H9 (cell line): ENCODE results near the gene PISD. TPM values are rescaled to one million over a fixed set of nuclear protein-coding genes. Genes with fewer than 3 reads are reported as not detected.

Experiments
- DNase-seq: peaks from one replicate; pipeline ENCODE4 v3.0.0-alpha.2; 2017
- H2AFZ ChIP-seq: one replicate; pipeline ENCODE4 v1.6.1; 2013; ENCODE audit warnings: mild to moderate bottlenecking, low read length, control low read depth, moderate library complexity
- H2AK5ac ChIP-seq: 2 replicates; pipeline ENCODE4 v1.6.1; 2013; ENCODE audit warnings: low read length, control low read depth, mixed read lengths; ENCODE audit not compliant: insufficient read length
- H2BK120ac ChIP-seq: one replicate; pipeline ENCODE4 v1.6.1; 2013; ENCODE audit warnings: low read depth, mild to moderate bottlenecking, low read length, control low read depth, inconsistent platforms; ENCODE audit not compliant: poor library complexity, severe bottlenecking
- H2BK12ac ChIP-seq: 2 replicates; pipeline ENCODE4 v1.6.1; 2013; ENCODE audit warnings: low read length, control low read depth, mixed read lengths, low read depth; ENCODE audit not compliant: insufficient read length
- H2BK15ac ChIP-seq: 2 replicates; pipeline ENCODE4 v1.6.1; 2013; ENCODE audit warnings: low read depth, low read length, control low read depth
- H2BK20ac ChIP-seq: one replicate; pipeline ENCODE4 v1.6.1; 2013; ENCODE audit warnings: low read depth, mild to moderate bottlenecking, low read length, control low read depth, inconsistent platforms; ENCODE audit not compliant: poor library complexity, severe bottlenecking
- H2BK5ac ChIP-seq: 2 replicates; pipeline ENCODE4 v1.6.1; 2013; ENCODE audit warnings: low read length, control low read depth, mixed read lengths; ENCODE audit not compliant: insufficient read length
- H3K14ac ChIP-seq: 2 replicates; pipeline ENCODE4 v1.6.1; 2013; ENCODE audit warnings: low read length, control low read depth; ENCODE audit not compliant: insufficient read depth
- H3K18ac ChIP-seq: 2 replicates; pipeline ENCODE4 v1.6.1; 2013; ENCODE audit warnings: low read depth, mild to moderate bottlenecking, mixed read lengths, low read length, control low read depth; ENCODE audit not compliant: insufficient read length
- H3K23ac ChIP-seq: 2 replicates; pipeline ENCODE4 v1.6.1; 2013; ENCODE audit warnings: low read length, control low read depth, mixed read lengths, low read depth; ENCODE audit not compliant: insufficient read length
- H3K23me2 ChIP-seq: 2 replicates; pipeline ENCODE4 v1.6.1; 2013; ENCODE audit warnings: low read depth, mild to moderate bottlenecking, mixed read lengths, low read length, control low read depth; ENCODE audit not compliant: insufficient read length, poor library complexity, severe bottlenecking
- H3K27ac ChIP-seq: 2 replicates; pipeline ENCODE4 v1.5.1; 2013; ENCODE audit warnings: low read length, control low read depth, mixed read lengths, low read depth; ENCODE audit not compliant: insufficient read length
- H3K27me3 ChIP-seq: 2 replicates; pipeline ENCODE4 v1.6.1; 2013; ENCODE audit warnings: low read length, control low read depth, inconsistent platforms; ENCODE audit not compliant: insufficient read depth
- H3K4ac ChIP-seq: 2 replicates; pipeline ENCODE4 v1.6.1; 2013; ENCODE audit warnings: low read depth, mild to moderate bottlenecking, control low read depth, inconsistent platforms, low read length, moderate library complexity
- H3K4me1 ChIP-seq: 2 replicates; pipeline ENCODE4 v1.6.1; 2013; ENCODE audit warnings: low read length, control low read depth, inconsistent platforms; ENCODE audit not compliant: insufficient read depth
- H3K4me2 ChIP-seq: 2 replicates; pipeline ENCODE4 v1.6.1; 2013; ENCODE audit warnings: low read length, control low read depth, mixed read lengths; ENCODE audit not compliant: insufficient read length, insufficient read depth
- H3K56ac ChIP-seq: 2 replicates; pipeline ENCODE4 v1.6.1; 2013; ENCODE audit warnings: low read depth, mild to moderate bottlenecking, mixed read lengths, low read length, control low read depth; ENCODE audit not compliant: insufficient read length
- H3K79me1 ChIP-seq: 2 replicates; pipeline ENCODE4 v1.6.1; 2013; ENCODE audit warnings: low read depth, mild to moderate bottlenecking, moderate library complexity, low read length, control low read depth, inconsistent platforms; ENCODE audit not compliant: insufficient read depth, poor library complexity, severe bottlenecking
- H3K79me2 ChIP-seq: 2 replicates; pipeline ENCODE4 v1.6.1; 2013; ENCODE audit warnings: low read length, control low read depth, inconsistent platforms; ENCODE audit not compliant: insufficient read depth
- H3K9ac ChIP-seq: 2 replicates; pipeline ENCODE4 v1.6.1; 2013; ENCODE audit warnings: low read length, control low read depth, mixed read lengths; ENCODE audit not compliant: insufficient read length; ENCODE audit errors: extremely low read depth
- H3K9me3 ChIP-seq: one replicate; pipeline ENCODE4 v1.6.1; 2013; ENCODE audit warnings: low read depth, low read length, inconsistent platforms; ENCODE audit not compliant: control insufficient read depth
- H3T11ph ChIP-seq: one replicate; pipeline ENCODE4 v1.6.1; 2013; ENCODE audit warnings: mild to moderate bottlenecking, low read length, control low read depth, inconsistent platforms
- H4K20me1 ChIP-seq: one replicate; pipeline ENCODE4 v1.6.1; 2013; ENCODE audit not compliant: control insufficient read depth, insufficient read length, insufficient read depth
- H4K5ac ChIP-seq: 2 replicates; pipeline ENCODE4 v1.6.1; 2013; ENCODE audit warnings: low read depth, mild to moderate bottlenecking, mixed read lengths, low read length, control low read depth; ENCODE audit not compliant: insufficient read length
- H4K8ac ChIP-seq: replicated peaks from 2 replicates; pipeline ENCODE4 v1.6.1; 2013; ENCODE audit warnings: low read length, control low read depth, mixed read lengths, low read depth; ENCODE audit not compliant: insufficient read length
- H4K91ac ChIP-seq: 2 replicates; pipeline ENCODE4 v1.6.1; 2013; ENCODE audit warnings: low read depth, mild to moderate bottlenecking, moderate library complexity, mixed read lengths, low read length, control low read depth; ENCODE audit not compliant: insufficient read length
- H3K27ac Mint-ChIP-seq, 3 experiments: 2 replicates in 2 of 3; 3 replicates in 1 of 3; pipeline ENCODE4 v1.8.0; 2020 to 2021; ENCODE audit warnings: mixed read lengths in 3 of 3, mild to moderate bottlenecking in 1 of 3, moderate library complexity in 1 of 3
- H3K27me3 Mint-ChIP-seq: 2 replicates; pipeline ENCODE4 v1.8.0; 2021; ENCODE audit warnings: low read depth, mild to moderate bottlenecking, moderate library complexity, mixed read lengths
- H3K36me3 Mint-ChIP-seq, 3 experiments: 2 replicates in 2 of 3; 3 replicates in 1 of 3; pipeline ENCODE4 v1.8.0; 2020 to 2021; ENCODE audit warnings: low read depth in 3 of 3, mixed read lengths in 3 of 3; ENCODE audit not compliant: insufficient read depth in 1 of 3
- H3K4me1 Mint-ChIP-seq, 2 experiments: 2 replicates each; pipeline ENCODE4 v1.8.0; 2020; ENCODE audit warnings: mixed read lengths in 2 of 2
- H3K4me3 Mint-ChIP-seq, 2 experiments: 2 replicates in 1 of 2; 3 replicates in 1 of 2; pipeline ENCODE4 v1.8.0; 2020 to 2021; ENCODE audit warnings: mild to moderate bottlenecking in 2 of 2, mixed read lengths in 2 of 2, moderate library complexity in 1 of 2
- H3K9me3 Mint-ChIP-seq, 2 experiments: 2 replicates in 1 of 2; 3 replicates in 1 of 2; pipeline ENCODE4 v1.8.0; 2020; ENCODE audit warnings: mild to moderate bottlenecking in 2 of 2, mixed read lengths in 2 of 2, moderate library complexity in 1 of 2
- CTCF ChIP-seq: fragments of 200-600 bp; sonication (generic); conservative IDR thresholded peaks from 3 replicates; pipeline ENCODE4 v1.8.0; 2021; ENCODE audit warnings: antibody characterized with exemption, mild to moderate bottlenecking
- WGBS: extraction: QIAGEN DNeasy Blood & Tissue Kit; methylation state at CpG from one replicate; pipeline ENCODE4 v1.1.7; 2013; ENCODE audit warnings: missing lambda C conversion rate, low lambda C conversion rate, mixed read lengths; ENCODE audit not compliant: insufficient read length; ENCODE audit errors: extremely low coverage; 5-methylcytosine and 5-hydroxymethylcytosine counted together
- total RNA-seq: library from RNA; stranded (reverse); gene quantifications from 2 replicates; pipeline ENCODE4 v1.2.1, GENCODE V29; 2021

The PISD gene
- total RNA-seq, 1 experiment from 2014 or later, result 62.0 TPM

GRCh38 chr22:31637447-31637890 lies 24.5 kb downstream of the PISD start:
- no peak overlapping the region for H2BK120ac ChIP-seq
- H2BK20ac ChIP-seq, result no peak overlapping the region
- H3K4ac ChIP-seq, result no peak overlapping the region
- H3K4me2 ChIP-seq, result no peak overlapping the region
- no peaks in the 10 kb centered on the region for H3K27me3 ChIP-seq
- H3T11ph ChIP-seq, result no peak overlapping the region
- Mint-ChIP-seq H3K27me3 (no peaks in the 10 kb centered on the region), H3K9me3 (no peaks in the 10 kb centered on the region; a peak in 1 of 5 replicates), H3K36me3 (peaks cover 0 to 12% (median 10%) of the 10 kb centered on the region in 3 experiments; a peak in 4 of 7 replicates), H3K4me3 (no peak overlapping the region), H3K27ac (peak overlapping the region in 2 of 3 experiments; percentile 65 to 88; a peak in 4 of 7 replicates), H3K4me1 (peaks cover 5 to 9% of the 10 kb centered on the region in 2 experiments; a peak in 3 of 4 replicates)
- H2BK5ac ChIP-seq, result no peak overlapping the region
- H3K79me1 ChIP-seq, result peaks cover 2% of the 10 kb centered on the region
- H3K4me1 ChIP-seq, result no peaks in the 10 kb centered on the region
- H3K9me3 ChIP-seq, result no peaks in the 10 kb centered on the region
- no peak overlapping the region for H2AK5ac ChIP-seq
- no peak overlapping the region for H4K5ac ChIP-seq
- no peak overlapping the region for H4K8ac ChIP-seq
- WGBS, result no CpG with 5 or more reads among the region's 10 CpGs
- no peak overlapping the region for H3K18ac ChIP-seq
- no peak overlapping the region for H3K27ac ChIP-seq
- no peak overlapping the region for H2BK12ac ChIP-seq
- no peak overlapping the region for H3K56ac ChIP-seq
- H2AFZ ChIP-seq, result no peak overlapping the region
- H3K14ac ChIP-seq, result no peak overlapping the region
- H3K23ac ChIP-seq, result no peak overlapping the region
- H4K91ac ChIP-seq, result no peak overlapping the region
- TF ChIP-seq CTCF, result 0 out of 3 replicates have a peak, but pooled peaks have one; percentile 10
- H3K23me2 ChIP-seq, result no peaks in the 10 kb centered on the region
- no peaks in the 10 kb centered on the region for H3K79me2 ChIP-seq
- no peak for DNase-seq
- no peaks in the 10 kb centered on the region for H4K20me1 ChIP-seq
- H3K9ac ChIP-seq, result no peak overlapping the region
- H2BK15ac ChIP-seq, result no peak overlapping the region
